GM23338 (cell line): Measurements from ENCODE around the gene HTRA1. TPM values are rescaled to one million over a fixed set of nuclear protein-coding genes. Genes with fewer than 3 reads are reported as not detected.

ENCODE experiments used
- ATAC-seq: fragments of 200-7000 bp; cut with Tn5 transposase; 3 replicates; pipeline ENCODE4 v1.9.1; 2020
- DNase-seq: peaks from one replicate; pipeline ENCODE4 v3.0.0-alpha.2; 2015; ENCODE audit warnings: low spot score
- H2AFZ ChIP-seq: fragments of 200-600 bp; sonication (generic); 2 replicates; pipeline ENCODE4 v1.8.0; 2016; ENCODE audit warnings: antibody characterized with exemption, mild to moderate bottlenecking, moderate library complexity
- H3F3A ChIP-seq: fragments of 200-600 bp; sonication (generic); replicated peaks from 2 replicates; pipeline ENCODE4 v1.8.0; 2017; ENCODE audit warnings: antibody characterized with exemption, mixed run types, low read depth
- H3K27ac ChIP-seq: fragments of 200-600 bp; sonication (generic); 2 replicates; pipeline ENCODE4 v1.6.1; 2016; ENCODE audit warnings: low read depth
- H3K27me3 ChIP-seq: fragments of 200-600 bp; sonication (generic); 2 replicates; pipeline ENCODE4 v1.8.0; 2016; ENCODE audit warnings: mild to moderate bottlenecking, mixed run types, moderate library complexity; ENCODE audit not compliant: insufficient read depth
- H3K36me3 ChIP-seq: fragments of 200-600 bp; sonication (generic); 2 replicates; pipeline ENCODE4 v1.8.0; 2016; ENCODE audit warnings: mild to moderate bottlenecking; ENCODE audit not compliant: insufficient read depth
- H3K4me1 ChIP-seq: fragments of 200-600 bp; sonication (generic); 2 replicates; pipeline ENCODE4 v1.8.0; 2016; ENCODE audit warnings: mild to moderate bottlenecking, moderate library complexity; ENCODE audit not compliant: insufficient read depth
- H3K4me2 ChIP-seq: fragments of 200-600 bp; sonication (generic); 2 replicates; pipeline ENCODE4 v1.7.1; 2017; ENCODE audit warnings: mixed run types
- H3K4me3 ChIP-seq: fragments of 200-600 bp; sonication (generic); 2 replicates; pipeline ENCODE4 v1.6.1; 2016; ENCODE audit warnings: mixed run types
- H3K79me2 ChIP-seq: fragments of 200-600 bp; sonication (generic); replicated peaks from 2 replicates; pipeline ENCODE4 v1.8.0; 2017; ENCODE audit warnings: mild to moderate bottlenecking; ENCODE audit not compliant: insufficient read depth
- H3K9me2 ChIP-seq: fragments of 200-600 bp; sonication (generic); 2 replicates; pipeline ENCODE4 v1.8.0; 2017; ENCODE audit not compliant: insufficient read depth
- H4K20me1 ChIP-seq: fragments of 200-600 bp; sonication (generic); replicated peaks from 2 replicates; pipeline ENCODE4 v1.8.0; 2017; ENCODE audit warnings: mild to moderate bottlenecking; ENCODE audit not compliant: insufficient read depth
- H3K27ac Mint-ChIP-seq: 2 replicates; pipeline ENCODE4 v1.8.0; 2020; ENCODE audit warnings: inconsistent platforms, mild to moderate bottlenecking, moderate library complexity, mixed read lengths
- H3K27me3 Mint-ChIP-seq: 3 replicates; pipeline ENCODE4 v1.8.0; 2022; ENCODE audit warnings: low read depth, mild to moderate bottlenecking, moderate library complexity, mixed read lengths, inconsistent platforms; ENCODE audit not compliant: insufficient read depth, poor library complexity
- H3K36me3 Mint-ChIP-seq: 3 replicates; pipeline ENCODE4 v1.8.0; 2021; ENCODE audit warnings: low read depth, mild to moderate bottlenecking, inconsistent platforms, moderate library complexity, mixed read lengths
- H3K4me1 Mint-ChIP-seq: 3 replicates; pipeline ENCODE4 v1.8.0; 2020; ENCODE audit warnings: mild to moderate bottlenecking, inconsistent platforms, mixed read lengths
- H3K4me3 Mint-ChIP-seq: 3 replicates; pipeline ENCODE4 v1.8.0; 2021; ENCODE audit warnings: moderate library complexity, mild to moderate bottlenecking, inconsistent platforms, mixed read lengths
- H3K9me3 Mint-ChIP-seq: 3 replicates; pipeline ENCODE4 v1.8.0; 2020; ENCODE audit warnings: moderate library complexity, mild to moderate bottlenecking, inconsistent platforms, mixed read lengths
- CTCF ChIP-seq, 2 experiments: fragments of 200-600 bp in 1 of 2; sonication (generic) in 1 of 2; conservative IDR thresholded peaks; 2 replicates each; pipeline versions ENCODE4 v1.5.1 to v1.6.1; 2016 to 2017; ENCODE audit warnings: antibody characterized with exemption in 2 of 2, low read depth in 2 of 2, mild to moderate bottlenecking in 2 of 2, moderate library complexity in 1 of 2
- EZH2 ChIP-seq: fragments of 200-600 bp; sonication (generic); IDR thresholded peaks from one replicate; pipeline ENCODE4 v1.8.0; 2017; ENCODE audit warnings: antibody characterized with exemption, mild to moderate bottlenecking, low read depth; ENCODE audit not compliant: unreplicated experiment
- EZH2phosphoT487 ChIP-seq: fragments of 200-600 bp; sonication (generic); IDR thresholded peaks from one replicate; pipeline ENCODE4 v1.8.1; 2018; ENCODE audit warnings: antibody characterized with exemption; ENCODE audit not compliant: unreplicated experiment
- JUNB ChIP-seq: IDR thresholded peaks from one replicate; pipeline ENCODE4 v1.6.1; 2016; ENCODE audit warnings: antibody characterized with exemption; ENCODE audit not compliant: unreplicated experiment
- NANOG ChIP-seq: IDR thresholded peaks from 2 replicates; pipeline ENCODE4 v1.6.1; 2016; ENCODE audit warnings: antibody characterized with exemption, borderline replicate concordance
- POLR2AphosphoS5 ChIP-seq: IDR thresholded peaks from 2 replicates; pipeline ENCODE4 v1.6.1; 2016; ENCODE audit warnings: antibody characterized with exemption, low read depth
- REST ChIP-seq: IDR thresholded peaks from one replicate; pipeline ENCODE4 v1.6.1; 2018; ENCODE audit warnings: antibody characterized with exemption; ENCODE audit not compliant: unreplicated experiment
- STAT1 ChIP-seq: IDR thresholded peaks from one replicate; pipeline ENCODE4 v1.6.1; 2016; ENCODE audit warnings: antibody characterized with exemption; ENCODE audit not compliant: unreplicated experiment
- ZNF114 ChIP-seq: fragments of 250-450 bp; sonication (Bioruptor Pico); IDR thresholded peaks from 2 replicates; pipeline ENCODE4 v1.5.0; 2020; ENCODE audit warnings: mild to moderate bottlenecking, moderate library complexity
- ZNF462 ChIP-seq: fragments of 250-450 bp; sonication (Bioruptor Pico); IDR thresholded peaks from 2 replicates; pipeline ENCODE4 v1.5.0; 2020; ENCODE audit warnings: mild to moderate bottlenecking, moderate library complexity
- polyA plus RNA-seq: library from polyadenylated mRNA; unstranded; fragments of >200 nt; fragmentation: Nextera tagmentation; extraction: Ambion mirVana; gene quantifications from 2 replicates; pipeline ENCODE4 v1.2.1, GENCODE V29; 2016
- total RNA-seq: library from RNA; depleted of rRNA; stranded (reverse); fragments of >200 nt; shearing (Covaris generic); gene quantifications from 2 replicates; pipeline ENCODE4 v1.2.3, GENCODE V29; 2014

HTRA1 gene
- total and polyA plus RNA-seq, 2 experiments from 2014 or later, result 8.1 to 16.1 TPM

- DNase-seq (no peak), ATAC-seq (no peak)
- Mint-ChIP-seq H3K4me1 (peaks cover 5% of the 10 kb centered on the region), H3K9me3 (peaks cover 4% of the 10 kb centered on the region), H3K36me3 (peaks cover 4% of the 10 kb centered on the region; the same call in 1 of the 3 replicates), H3K27ac (no peak overlapping the region), H3K27me3 (peaks cover 11% of the 10 kb centered on the region), H3K4me3 (no peak overlapping the region)
- Histone ChIP-seq H3K9me2 (no peaks in the 10 kb centered on the region), H3K36me3 (no peaks in the 10 kb centered on the region), H3K4me1 (no peaks in the 10 kb centered on the region; the same call in 1 of the 2 replicates), H3F3A (no peaks in the 10 kb centered on the region), H3K4me2 (no peak overlapping the region), H3K27me3 (no peaks in the 10 kb centered on the region), H3K79me2 (no peaks in the 10 kb centered on the region), H3K27ac (no peak overlapping the region), H2AFZ (no peak overlapping the region), H4K20me1 (no peaks in the 10 kb centered on the region), H3K4me3 (no peak overlapping the region)
- TF ChIP-seq REST, result no peak
- no peak for TF ChIP-seq POLR2AphosphoS5
- TF ChIP-seq NANOG, result no peak
- TF ChIP-seq STAT1, result no peak
- no peak for TF ChIP-seq JUNB
- no peak for TF ChIP-seq CTCF (conservative IDR thresholded peaks at IDR 0.05; ENCODE audit: low read depth in 2 of 2)
- TF ChIP-seq ZNF462, result no peak
- TF ChIP-seq EZH2phosphoT487, result no peak
- no peak for TF ChIP-seq EZH2
- no peak for TF ChIP-seq ZNF114 (CRISPR knock-in tag)
Measured at GRCh38 chr10:122486406-122487080, 25.2 kb downstream of the HTRA1 start.
